Memory B cell (primary cell): Measurements from ENCODE around the gene IREB2.

Experiments
- ATAC-seq: fragments of 150-1000 bp; cut with Tn5 transposase; 2 replicates; pipeline ENCODE4 v1.10.0; 2021; ENCODE audit warnings: low read depth, mild to moderate bottlenecking, moderate library complexity
- DNase-seq, 2 donors: peaks; one replicate each; pipeline ENCODE4 v3.0.0; 2022; ENCODE audit warnings: low spot score in 2 of 2
- H3K27ac Mint-ChIP-seq: one replicate; pipeline ENCODE4 v1.8.0; 2022; ENCODE audit warnings: mild to moderate bottlenecking, moderate library complexity, mixed read lengths
- H3K27me3 Mint-ChIP-seq: one replicate; pipeline ENCODE4 v1.8.0; 2022; ENCODE audit warnings: mixed read lengths
- H3K36me3 Mint-ChIP-seq: one replicate; pipeline ENCODE4 v1.8.0; 2022; ENCODE audit warnings: mild to moderate bottlenecking, mixed read lengths
- H3K4me1 Mint-ChIP-seq: one replicate; pipeline ENCODE4 v1.8.0; 2022; ENCODE audit warnings: mixed read lengths
- H3K4me3 Mint-ChIP-seq: one replicate; pipeline ENCODE4 v1.8.0; 2022; ENCODE audit warnings: mild to moderate bottlenecking, moderate library complexity, mixed read lengths
- H3K9me3 Mint-ChIP-seq: one replicate; pipeline ENCODE4 v1.8.0; 2022; ENCODE audit warnings: mixed read lengths

Gene IREB2

GRCh38 chr15:78417754-78418630, 20.0 kb upstream of the IREB2 start:
- no peak overlapping the region for H3K27ac Mint-ChIP-seq
- H3K4me1 Mint-ChIP-seq, result peaks cover 3% of the 10 kb centered on the region
- H3K27me3 Mint-ChIP-seq, result peaks cover 15% of the 10 kb centered on the region
- H3K36me3 Mint-ChIP-seq, result peaks cover 2% of the 10 kb centered on the region
- H3K9me3 Mint-ChIP-seq, result peaks cover 2% of the 10 kb centered on the region
- DNase-seq (no peak), ATAC-seq (no peak)
- no peak overlapping the region for H3K4me3 Mint-ChIP-seq

DNA sequence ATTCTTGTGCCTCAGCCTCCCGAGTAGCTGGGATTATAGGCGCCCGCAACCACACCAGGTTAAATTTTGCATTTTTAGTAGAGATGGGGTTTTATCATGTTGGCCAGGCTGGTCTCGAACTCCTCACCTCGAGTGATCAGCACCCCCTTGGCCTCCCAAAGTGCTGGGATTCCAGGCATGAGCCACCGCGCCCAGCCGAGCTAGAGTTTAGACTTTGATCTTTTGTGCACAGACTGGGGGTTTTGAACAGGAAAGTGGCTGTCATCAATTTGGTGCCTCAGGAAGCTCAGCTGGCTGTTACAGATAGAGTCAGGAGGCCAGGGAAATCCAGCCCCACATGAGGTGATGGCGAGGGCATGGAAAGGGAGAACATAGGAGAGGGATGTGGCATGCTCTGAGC, 19.3 kb upstream of the IREB2 start:
- peaks cover 15% of the 10 kb centered on the region for H3K27me3 Mint-ChIP-seq
- DNase-seq (no peak), ATAC-seq (no peak)
- H3K4me3 Mint-ChIP-seq, result no peak overlapping the region
- H3K36me3 Mint-ChIP-seq, result peaks cover 2% of the 10 kb centered on the region
- H3K9me3 Mint-ChIP-seq, result peaks cover 2% of the 10 kb centered on the region
- no peak overlapping the region for H3K27ac Mint-ChIP-seq
- peaks cover 3% of the 10 kb centered on the region for H3K4me1 Mint-ChIP-seq

DNA sequence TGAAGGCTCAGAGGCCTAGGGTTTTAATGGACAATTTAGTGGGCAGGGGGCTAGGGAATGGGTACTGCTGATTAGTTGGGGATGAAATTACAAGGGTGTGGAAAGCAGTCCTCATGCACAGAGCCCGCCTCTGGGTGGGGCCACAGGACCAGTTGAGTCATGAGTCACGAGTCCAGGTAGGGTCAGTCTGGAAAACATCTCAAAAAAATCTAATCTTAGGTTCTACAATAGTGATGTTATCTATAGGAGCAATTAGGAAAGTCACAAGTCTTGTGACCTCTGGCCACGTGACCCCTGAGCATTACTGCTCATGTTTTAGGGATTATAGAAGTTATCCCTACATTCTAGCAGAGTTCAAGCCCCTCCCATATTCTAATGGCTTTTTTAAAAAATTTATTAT, 18.6 kb upstream of the IREB2 start:
- peaks cover 3% of the 10 kb centered on the region for H3K4me1 Mint-ChIP-seq
- H3K9me3 Mint-ChIP-seq, result peaks cover 2% of the 10 kb centered on the region
- ATAC-seq (no peak), DNase-seq (no peak)
- peaks cover 2% of the 10 kb centered on the region for H3K36me3 Mint-ChIP-seq
- H3K4me3 Mint-ChIP-seq, result no peak overlapping the region
- H3K27ac Mint-ChIP-seq, result no peak overlapping the region
- H3K27me3 Mint-ChIP-seq, result peaks cover 16% of the 10 kb centered on the region

DNA sequence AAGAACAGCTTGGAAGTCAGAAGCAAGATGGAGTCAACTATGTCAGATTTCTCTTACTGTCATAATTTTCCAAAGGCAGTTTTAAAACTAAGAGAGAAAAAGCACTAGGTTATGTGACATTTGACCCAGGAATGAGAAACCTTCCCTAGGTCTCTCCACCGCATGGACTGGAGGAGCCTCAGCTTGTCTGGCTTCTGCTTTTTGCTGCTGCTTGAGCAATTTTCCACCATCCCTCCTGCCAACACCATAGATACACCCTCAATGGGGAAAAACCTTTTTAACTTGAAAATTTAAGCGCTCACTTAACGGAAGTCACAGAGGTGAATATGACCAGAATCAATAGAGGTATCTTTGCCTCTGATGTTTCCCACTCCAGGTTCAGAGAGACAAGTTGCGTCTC, 17.8 kb upstream of the IREB2 start:
- peaks cover 18% of the 10 kb centered on the region for H3K27me3 Mint-ChIP-seq
- peaks cover 2% of the 10 kb centered on the region for H3K9me3 Mint-ChIP-seq
- ATAC-seq (no peak), DNase-seq (no peak)
- peaks cover 2% of the 10 kb centered on the region for H3K36me3 Mint-ChIP-seq
- no peak overlapping the region for H3K4me3 Mint-ChIP-seq
- H3K27ac Mint-ChIP-seq, result no peak overlapping the region
- H3K4me1 Mint-ChIP-seq, result peaks cover 3% of the 10 kb centered on the region

DNA sequence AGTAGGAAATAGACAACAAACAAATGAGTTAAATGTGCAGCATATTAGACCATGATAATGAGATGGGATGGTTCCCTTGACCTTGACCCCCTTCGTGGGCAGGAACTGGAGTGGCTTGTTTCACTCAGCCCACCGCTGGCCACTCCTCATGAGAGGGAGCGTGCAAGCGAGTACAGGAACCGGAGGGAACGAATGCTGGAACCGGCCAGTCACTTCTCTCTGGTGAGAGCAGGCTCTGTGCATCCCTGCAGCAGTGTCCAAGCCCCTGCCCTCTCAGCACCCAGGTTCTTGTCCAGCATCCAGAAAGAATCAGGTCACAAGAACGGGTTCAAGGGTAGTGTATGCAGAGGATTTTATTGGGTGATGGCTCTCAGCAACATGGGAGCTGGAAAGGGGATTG, 17.2 kb upstream of the IREB2 start:
- peaks cover 3% of the 10 kb centered on the region for H3K4me1 Mint-ChIP-seq
- H3K27me3 Mint-ChIP-seq, result peaks cover 19% of the 10 kb centered on the region
- ATAC-seq (no peak), DNase-seq (no peak)
- peaks cover 2% of the 10 kb centered on the region for H3K36me3 Mint-ChIP-seq
- no peak overlapping the region for H3K27ac Mint-ChIP-seq
- no peak overlapping the region for H3K4me3 Mint-ChIP-seq
- H3K9me3 Mint-ChIP-seq, result peaks cover 2% of the 10 kb centered on the region

DNA sequence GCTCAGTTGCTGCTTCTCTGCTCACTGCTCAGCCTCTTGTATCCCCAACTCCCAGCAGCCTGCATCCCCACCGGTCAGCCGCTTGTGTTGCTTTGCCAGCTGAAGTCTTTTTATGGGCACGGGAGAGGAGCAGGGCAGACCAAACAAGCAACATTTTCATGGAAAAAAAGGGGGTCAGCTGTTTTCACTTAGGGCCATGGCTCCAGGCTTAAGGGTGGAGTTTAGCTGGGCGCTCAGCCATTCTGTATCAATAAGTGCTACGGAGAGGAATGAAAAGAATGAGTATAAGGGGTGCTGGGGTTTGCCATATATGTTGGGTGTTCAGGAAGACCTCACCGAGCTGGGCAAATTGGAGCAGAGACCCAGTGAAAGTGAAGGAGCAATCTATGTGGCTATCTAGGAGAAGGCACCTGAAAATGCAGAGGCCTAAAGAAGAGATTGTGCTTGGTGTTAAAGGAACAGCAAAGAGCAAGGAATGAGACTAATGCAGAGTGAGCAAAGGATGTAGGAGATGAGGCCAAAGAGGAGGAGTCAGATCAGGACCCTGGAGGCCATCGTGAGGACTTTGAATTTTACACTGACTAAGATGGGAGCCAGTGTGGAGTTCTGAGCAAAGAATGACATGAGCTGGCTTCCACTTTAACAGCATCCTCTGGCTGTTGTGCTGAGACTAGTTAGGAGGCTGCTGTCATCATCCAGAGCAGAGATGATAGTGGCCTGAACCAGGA, 16.6 kb upstream of the IREB2 start:
- Mint-ChIP-seq H3K27ac (no peak overlapping the region), H3K4me1 (peaks cover 3% of the 10 kb centered on the region), H3K9me3 (peaks cover 2% of the 10 kb centered on the region), H3K4me3 (no peak overlapping the region), H3K27me3 (peaks cover 19% of the 10 kb centered on the region), H3K36me3 (peaks cover 2% of the 10 kb centered on the region)
- no peak for ATAC-seq
- no peak for DNase-seq

- no peak overlapping the region for H3K27ac Mint-ChIP-seq
- peaks cover 19% of the 10 kb centered on the region for H3K27me3 Mint-ChIP-seq
- DNase-seq (peak; percentile 52 to 58), ATAC-seq (peak; percentile 73)
- no peak overlapping the region for H3K4me3 Mint-ChIP-seq
- H3K4me1 Mint-ChIP-seq, result peaks cover 3% of the 10 kb centered on the region
- H3K36me3 Mint-ChIP-seq, result peaks cover 2% of the 10 kb centered on the region
- peaks cover 2% of the 10 kb centered on the region for H3K9me3 Mint-ChIP-seq
Observed at GRCh38 chr15:78422571-78423340, 15.3 kb upstream of the IREB2 start.

DNA sequence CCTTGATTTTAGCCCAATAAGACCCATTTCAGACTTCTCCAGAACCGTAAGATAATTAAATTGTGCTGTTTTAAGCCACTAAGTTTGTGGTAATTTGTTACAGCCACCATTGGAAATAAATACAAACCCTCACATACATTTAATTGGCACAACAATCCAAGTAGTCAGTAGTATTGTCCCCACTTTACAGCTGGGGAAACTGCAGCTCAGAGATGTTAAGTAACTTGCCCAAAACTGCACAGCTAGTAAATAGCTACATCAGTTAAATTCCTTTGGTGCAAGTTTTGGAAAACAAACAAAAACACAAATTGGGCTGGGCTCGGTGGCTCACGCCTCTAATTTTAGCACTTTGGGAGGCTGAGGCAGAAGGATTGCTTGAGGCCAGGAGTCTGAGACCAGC, 13.3 kb upstream of the IREB2 start:
- ATAC-seq, result no peak
- Mint-ChIP-seq H3K27me3 (peaks cover 18% of the 10 kb centered on the region), H3K4me1 (peaks cover 3% of the 10 kb centered on the region), H3K9me3 (no peaks in the 10 kb centered on the region), H3K36me3 (no peaks in the 10 kb centered on the region), H3K4me3 (no peak overlapping the region), H3K27ac (no peak overlapping the region)
- DNase-seq, result no peak

DNA sequence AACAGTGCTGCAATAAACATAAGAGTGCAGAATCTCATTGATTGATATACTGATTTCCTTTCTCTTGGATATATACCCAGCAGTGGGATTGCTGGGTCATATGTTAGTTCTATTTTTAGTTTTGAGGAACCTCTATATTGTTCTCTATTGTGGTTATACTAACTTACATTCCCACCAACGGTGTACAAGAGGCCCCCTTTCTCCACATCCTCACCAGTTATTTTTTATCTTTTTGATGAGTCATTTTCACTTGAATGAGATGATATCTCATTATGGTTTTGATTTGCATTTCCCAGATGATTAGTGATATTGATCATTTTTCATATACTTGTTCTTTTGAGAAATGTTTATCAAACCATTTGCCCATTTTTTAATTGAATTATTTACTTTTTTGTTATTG, 12.4 kb upstream of the IREB2 start:
- Mint-ChIP-seq H3K9me3 (no peaks in the 10 kb centered on the region), H3K36me3 (no peaks in the 10 kb centered on the region), H3K27ac (no peak overlapping the region), H3K4me3 (no peak overlapping the region), H3K4me1 (peaks cover 3% of the 10 kb centered on the region), H3K27me3 (peaks cover 20% of the 10 kb centered on the region)
- DNase-seq (no peak), ATAC-seq (no peak)

- Mint-ChIP-seq H3K27ac (no peak overlapping the region), H3K4me1 (peaks cover 3% of the 10 kb centered on the region), H3K27me3 (peaks cover 22% of the 10 kb centered on the region), H3K4me3 (no peak overlapping the region), H3K9me3 (no peaks in the 10 kb centered on the region), H3K36me3 (no peaks in the 10 kb centered on the region)
- DNase-seq, result no peak
- ATAC-seq, result no peak
Observed at GRCh38 chr15:78426300-78426699, 11.7 kb upstream of the IREB2 start.

DNA sequence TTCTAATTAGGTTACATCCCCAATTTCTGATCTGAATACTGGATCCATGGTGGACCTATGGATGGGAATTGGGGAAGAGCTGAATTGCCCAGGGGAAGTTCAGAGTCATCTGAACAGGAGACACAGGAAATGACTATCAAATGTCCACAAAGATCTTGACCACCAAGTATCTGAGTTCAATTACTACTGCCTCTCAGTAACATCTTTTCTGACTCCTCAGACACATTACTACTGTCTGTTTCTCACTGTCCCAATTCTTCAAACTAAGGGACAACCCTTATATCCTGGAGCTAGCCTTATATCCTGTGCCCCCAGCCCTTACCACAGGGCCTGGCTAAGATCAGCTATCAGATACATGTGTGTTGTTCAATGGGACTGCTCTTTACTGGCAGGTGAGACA, 10.1 kb upstream of the IREB2 start:
- DNase-seq (no peak), ATAC-seq (no peak)
- Mint-ChIP-seq H3K4me1 (peaks cover under 1% of the 10 kb centered on the region), H3K27ac (no peak overlapping the region), H3K27me3 (peaks cover 15% of the 10 kb centered on the region), H3K9me3 (peaks cover 2% of the 10 kb centered on the region), H3K36me3 (no peaks in the 10 kb centered on the region), H3K4me3 (no peak overlapping the region)

DNA sequence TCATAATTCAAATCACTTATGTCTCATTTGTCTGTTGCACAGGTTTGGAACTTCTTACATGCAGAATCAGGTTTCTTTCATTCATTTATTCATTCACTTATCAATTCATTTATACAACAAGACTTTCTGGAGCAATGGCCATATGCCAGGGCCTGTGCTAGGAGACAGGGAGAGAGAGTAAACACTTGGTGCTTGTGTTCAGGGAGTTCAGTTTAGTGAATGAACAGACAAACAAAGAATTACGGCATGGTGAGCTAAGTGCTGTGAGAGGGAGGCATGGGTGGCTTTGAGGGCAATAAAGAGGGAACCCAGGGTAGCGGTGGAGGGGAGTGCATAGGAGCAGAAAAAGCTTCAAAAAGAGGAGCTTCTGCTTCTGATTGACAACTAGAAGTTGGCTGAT, 8.5 kb upstream of the IREB2 start:
- DNase-seq (no peak), ATAC-seq (no peak)
- H3K4me1 Mint-ChIP-seq, result no peaks in the 10 kb centered on the region
- no peak overlapping the region for H3K27ac Mint-ChIP-seq
- H3K9me3 Mint-ChIP-seq, result peaks cover 5% of the 10 kb centered on the region
- peaks cover 1% of the 10 kb centered on the region for H3K36me3 Mint-ChIP-seq
- H3K27me3 Mint-ChIP-seq, result peaks cover 11% of the 10 kb centered on the region
- H3K4me3 Mint-ChIP-seq, result no peak overlapping the region

DNA sequence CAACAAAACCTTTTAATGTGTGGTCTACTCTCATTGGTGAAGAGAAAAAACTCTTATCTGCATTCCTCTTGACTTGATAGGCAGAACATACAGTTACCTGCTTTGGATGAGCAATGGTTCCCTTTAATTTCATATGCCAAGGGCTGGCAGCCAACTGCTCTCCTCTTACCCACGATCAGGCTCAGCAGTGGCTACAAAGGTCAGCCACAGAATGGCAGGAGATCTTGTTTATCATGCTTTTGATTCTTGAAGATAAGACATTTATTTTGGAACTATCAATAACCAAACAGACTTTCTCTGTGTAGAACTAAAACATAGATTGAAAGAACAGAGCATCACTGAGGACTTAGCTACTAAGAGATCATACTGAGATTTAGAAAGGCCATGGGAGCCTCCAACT, 6.1 kb upstream of the IREB2 start:
- Mint-ChIP-seq H3K27ac (no peak overlapping the region), H3K36me3 (peaks cover 1% of the 10 kb centered on the region), H3K9me3 (peaks cover 5% of the 10 kb centered on the region), H3K27me3 (peaks cover 8% of the 10 kb centered on the region), H3K4me3 (no peak overlapping the region), H3K4me1 (peaks cover 4% of the 10 kb centered on the region)
- DNase-seq (no peak), ATAC-seq (no peak)

DNA sequence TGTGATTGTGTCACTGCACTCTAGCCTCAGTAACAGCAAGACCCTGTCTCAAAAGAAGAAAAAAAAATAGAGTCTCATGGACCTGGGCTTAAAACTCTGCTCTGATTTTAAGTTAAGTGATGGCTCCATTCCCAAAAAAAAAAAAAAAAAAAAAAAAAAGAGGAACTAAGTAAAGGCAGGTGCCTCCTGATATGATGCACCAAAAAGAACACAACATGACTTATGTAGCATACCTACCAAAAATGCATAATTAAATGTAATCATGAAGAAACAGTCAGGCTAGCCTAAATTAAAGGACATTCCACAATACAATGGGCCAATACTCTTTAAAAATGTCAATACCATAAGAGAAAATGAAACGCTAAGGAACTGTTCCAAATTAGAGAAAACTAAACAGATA, 5.4 kb upstream of the IREB2 start:
- Mint-ChIP-seq H3K4me1 (peaks cover 9% of the 10 kb centered on the region), H3K4me3 (no peak overlapping the region), H3K27ac (no peak overlapping the region), H3K9me3 (peaks cover 5% of the 10 kb centered on the region), H3K36me3 (peaks cover 1% of the 10 kb centered on the region), H3K27me3 (peaks cover 8% of the 10 kb centered on the region)
- ATAC-seq (peak; percentile 32), DNase-seq (no peak)
